ENCODE data around the gene ZNF653. TPM values are rescaled to one million over a fixed set of nuclear protein-coding genes. Genes with fewer than 3 reads are reported as not detected.
A peak's percentile ranks its signal among the peaks of the same experiment; 100 is the strongest.

ZNF653 gene
- total RNA-seq, 1 experiment from 2014 or later, result 10.3 TPM

DNA sequence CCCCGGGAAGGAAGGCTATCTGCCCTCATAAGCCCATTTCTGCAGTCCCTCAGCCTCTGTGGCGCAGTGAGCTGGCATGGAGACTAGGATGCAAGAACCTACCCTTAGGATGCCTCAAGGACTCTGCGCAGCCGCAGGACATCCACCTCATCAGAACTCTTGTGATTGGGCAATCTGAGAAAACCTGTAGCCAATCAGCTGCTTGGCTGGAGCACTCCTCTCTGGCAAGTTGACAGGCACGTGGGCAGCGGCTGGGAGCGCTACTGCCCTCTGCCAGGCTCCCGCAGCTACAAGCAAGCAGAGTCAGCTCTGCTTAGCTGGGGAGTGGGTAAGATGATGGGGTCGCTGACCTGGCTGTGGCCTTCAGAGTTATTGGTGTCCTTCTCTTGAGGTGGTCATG is 24.8 kb upstream of the ZNF653 start (continued):
- TF ChIP-seq TP53 (CRISPR knock-in tag; IDR thresholded peaks at IDR 0.05) (0 out of 2 replicates have a peak, but pooled peaks have one; percentile 55), ZNF232 (CRISPR knock-in tag; IDR thresholded peaks at IDR 0.05) (no peak), ZNF219 (CRISPR knock-in tag; IDR thresholded peaks at IDR 0.05; ENCODE audit: borderline replicate concordance) (no peak), ZNF317 (CRISPR knock-in tag; IDR thresholded peaks at IDR 0.05; ENCODE audit: borderline replicate concordance, low read depth) (no peak), SP1 (CRISPR knock-in tag; conservative IDR thresholded peaks at IDR 0.05) (peak; percentile 51), JUN (CRISPR knock-in tag; IDR thresholded peaks at IDR 0.05) (no peak)
- TF ChIP-seq, protein P1, sequence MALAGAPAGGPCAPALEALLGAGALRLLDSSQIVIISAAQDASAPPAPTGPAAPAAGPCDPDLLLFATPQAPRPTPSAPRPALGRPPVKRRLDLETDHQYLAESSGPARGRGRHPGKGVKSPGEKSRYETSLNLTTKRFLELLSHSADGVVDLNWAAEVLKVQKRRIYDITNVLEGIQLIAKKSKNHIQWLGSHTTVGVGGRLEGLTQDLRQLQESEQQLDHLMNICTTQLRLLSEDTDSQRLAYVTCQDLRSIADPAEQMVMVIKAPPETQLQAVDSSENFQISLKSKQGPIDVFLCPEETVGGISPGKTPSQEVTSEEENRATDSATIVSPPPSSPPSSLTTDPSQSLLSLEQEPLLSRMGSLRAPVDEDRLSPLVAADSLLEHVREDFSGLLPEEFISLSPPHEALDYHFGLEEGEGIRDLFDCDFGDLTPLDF (CRISPR knock-in tag; IDR thresholded peaks at IDR 0.05), result no peak
- TF ChIP-seq, protein P2, sequence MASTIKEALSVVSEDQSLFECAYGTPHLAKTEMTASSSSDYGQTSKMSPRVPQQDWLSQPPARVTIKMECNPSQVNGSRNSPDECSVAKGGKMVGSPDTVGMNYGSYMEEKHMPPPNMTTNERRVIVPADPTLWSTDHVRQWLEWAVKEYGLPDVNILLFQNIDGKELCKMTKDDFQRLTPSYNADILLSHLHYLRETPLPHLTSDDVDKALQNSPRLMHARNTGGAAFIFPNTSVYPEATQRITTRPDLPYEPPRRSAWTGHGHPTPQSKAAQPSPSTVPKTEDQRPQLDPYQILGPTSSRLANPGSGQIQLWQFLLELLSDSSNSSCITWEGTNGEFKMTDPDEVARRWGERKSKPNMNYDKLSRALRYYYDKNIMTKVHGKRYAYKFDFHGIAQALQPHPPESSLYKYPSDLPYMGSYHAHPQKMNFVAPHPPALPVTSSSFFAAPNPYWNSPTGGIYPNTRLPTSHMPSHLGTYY (CRISPR knock-in tag; IDR thresholded peaks at IDR 0.05), result no peak
- TF ChIP-seq, protein P3, sequence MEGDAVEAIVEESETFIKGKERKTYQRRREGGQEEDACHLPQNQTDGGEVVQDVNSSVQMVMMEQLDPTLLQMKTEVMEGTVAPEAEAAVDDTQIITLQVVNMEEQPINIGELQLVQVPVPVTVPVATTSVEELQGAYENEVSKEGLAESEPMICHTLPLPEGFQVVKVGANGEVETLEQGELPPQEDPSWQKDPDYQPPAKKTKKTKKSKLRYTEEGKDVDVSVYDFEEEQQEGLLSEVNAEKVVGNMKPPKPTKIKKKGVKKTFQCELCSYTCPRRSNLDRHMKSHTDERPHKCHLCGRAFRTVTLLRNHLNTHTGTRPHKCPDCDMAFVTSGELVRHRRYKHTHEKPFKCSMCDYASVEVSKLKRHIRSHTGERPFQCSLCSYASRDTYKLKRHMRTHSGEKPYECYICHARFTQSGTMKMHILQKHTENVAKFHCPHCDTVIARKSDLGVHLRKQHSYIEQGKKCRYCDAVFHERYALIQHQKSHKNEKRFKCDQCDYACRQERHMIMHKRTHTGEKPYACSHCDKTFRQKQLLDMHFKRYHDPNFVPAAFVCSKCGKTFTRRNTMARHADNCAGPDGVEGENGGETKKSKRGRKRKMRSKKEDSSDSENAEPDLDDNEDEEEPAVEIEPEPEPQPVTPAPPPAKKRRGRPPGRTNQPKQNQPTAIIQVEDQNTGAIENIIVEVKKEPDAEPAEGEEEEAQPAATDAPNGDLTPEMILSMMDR (IDR thresholded peaks at IDR 0.05), result no peak

DNA sequence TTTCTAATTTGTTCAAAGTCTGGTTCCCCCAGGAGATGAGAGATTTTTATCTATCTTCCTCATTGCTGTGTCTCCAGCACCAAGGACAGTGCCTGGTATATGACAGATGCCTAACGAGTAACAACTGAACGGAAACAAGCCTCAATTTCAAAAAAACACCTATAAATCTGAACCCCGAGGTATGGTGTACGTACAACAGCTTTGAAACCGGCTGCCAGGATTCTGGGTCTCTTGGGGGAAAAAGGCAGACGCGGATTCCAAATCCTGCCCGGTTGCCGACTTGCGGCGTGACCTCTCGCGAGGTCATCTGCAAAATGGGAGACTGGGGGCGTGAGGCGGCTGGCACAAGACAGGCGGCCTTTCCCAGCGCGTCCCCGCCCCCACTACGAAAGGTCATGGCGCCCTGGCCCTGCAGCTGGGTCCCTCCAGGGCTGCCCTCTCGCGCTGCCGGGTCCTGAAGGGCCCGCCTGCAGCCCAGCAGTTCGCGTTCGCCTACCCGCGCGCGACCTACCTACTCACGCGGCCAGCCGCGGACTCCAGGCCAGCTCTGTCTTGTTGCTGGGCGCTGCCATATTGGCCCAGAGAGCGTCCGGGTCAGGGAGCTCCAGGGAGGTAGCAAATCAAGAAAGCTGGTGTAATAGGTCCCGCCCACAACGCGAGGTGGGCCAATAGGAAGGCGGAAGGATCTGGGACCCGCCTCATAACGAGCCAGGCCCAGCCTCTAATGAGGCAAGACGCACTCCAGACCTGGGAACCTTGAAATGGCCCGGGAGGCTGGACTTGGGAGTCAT is 23.1 kb upstream of the ZNF653 start, which contains the start of gene ECSIT:
Gene ECSIT (minus strand): TSS at position 584 of the 791 bp plus-strand sequence. CDS start 9,964 bp downstream, outside the sequence.
- Mint-ChIP-seq H3K27ac (peak within 1 kb of the TSS; percentile 89), H3K36me3 (no peaks in the 10 kb centered on the region)
- TF ChIP-seq, protein P4, sequence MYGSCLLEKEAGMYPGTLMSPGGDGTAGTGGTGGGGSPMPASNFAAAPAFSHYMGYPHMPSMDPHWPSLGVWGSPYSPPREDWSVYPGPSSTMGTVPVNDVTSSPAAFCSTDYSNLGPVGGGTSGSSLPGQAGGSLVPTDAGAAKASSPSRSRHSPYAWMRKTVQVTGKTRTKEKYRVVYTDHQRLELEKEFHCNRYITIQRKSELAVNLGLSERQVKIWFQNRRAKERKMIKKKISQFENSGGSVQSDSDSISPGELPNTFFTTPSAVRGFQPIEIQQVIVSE (CRISPR knock-in tag; IDR thresholded peaks at IDR 0.05; ENCODE audit: borderline replicate concordance), result no peak
- TF ChIP-seq, protein P5, sequence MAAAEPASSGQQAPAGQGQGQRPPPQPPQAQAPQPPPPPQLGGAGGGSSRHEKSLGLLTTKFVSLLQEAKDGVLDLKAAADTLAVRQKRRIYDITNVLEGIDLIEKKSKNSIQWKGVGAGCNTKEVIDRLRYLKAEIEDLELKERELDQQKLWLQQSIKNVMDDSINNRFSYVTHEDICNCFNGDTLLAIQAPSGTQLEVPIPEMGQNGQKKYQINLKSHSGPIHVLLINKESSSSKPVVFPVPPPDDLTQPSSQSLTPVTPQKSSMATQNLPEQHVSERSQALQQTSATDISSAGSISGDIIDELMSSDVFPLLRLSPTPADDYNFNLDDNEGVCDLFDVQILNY (CRISPR knock-in tag; IDR thresholded peaks at IDR 0.05), result no peak
- TF ChIP-seq, protein P6, sequence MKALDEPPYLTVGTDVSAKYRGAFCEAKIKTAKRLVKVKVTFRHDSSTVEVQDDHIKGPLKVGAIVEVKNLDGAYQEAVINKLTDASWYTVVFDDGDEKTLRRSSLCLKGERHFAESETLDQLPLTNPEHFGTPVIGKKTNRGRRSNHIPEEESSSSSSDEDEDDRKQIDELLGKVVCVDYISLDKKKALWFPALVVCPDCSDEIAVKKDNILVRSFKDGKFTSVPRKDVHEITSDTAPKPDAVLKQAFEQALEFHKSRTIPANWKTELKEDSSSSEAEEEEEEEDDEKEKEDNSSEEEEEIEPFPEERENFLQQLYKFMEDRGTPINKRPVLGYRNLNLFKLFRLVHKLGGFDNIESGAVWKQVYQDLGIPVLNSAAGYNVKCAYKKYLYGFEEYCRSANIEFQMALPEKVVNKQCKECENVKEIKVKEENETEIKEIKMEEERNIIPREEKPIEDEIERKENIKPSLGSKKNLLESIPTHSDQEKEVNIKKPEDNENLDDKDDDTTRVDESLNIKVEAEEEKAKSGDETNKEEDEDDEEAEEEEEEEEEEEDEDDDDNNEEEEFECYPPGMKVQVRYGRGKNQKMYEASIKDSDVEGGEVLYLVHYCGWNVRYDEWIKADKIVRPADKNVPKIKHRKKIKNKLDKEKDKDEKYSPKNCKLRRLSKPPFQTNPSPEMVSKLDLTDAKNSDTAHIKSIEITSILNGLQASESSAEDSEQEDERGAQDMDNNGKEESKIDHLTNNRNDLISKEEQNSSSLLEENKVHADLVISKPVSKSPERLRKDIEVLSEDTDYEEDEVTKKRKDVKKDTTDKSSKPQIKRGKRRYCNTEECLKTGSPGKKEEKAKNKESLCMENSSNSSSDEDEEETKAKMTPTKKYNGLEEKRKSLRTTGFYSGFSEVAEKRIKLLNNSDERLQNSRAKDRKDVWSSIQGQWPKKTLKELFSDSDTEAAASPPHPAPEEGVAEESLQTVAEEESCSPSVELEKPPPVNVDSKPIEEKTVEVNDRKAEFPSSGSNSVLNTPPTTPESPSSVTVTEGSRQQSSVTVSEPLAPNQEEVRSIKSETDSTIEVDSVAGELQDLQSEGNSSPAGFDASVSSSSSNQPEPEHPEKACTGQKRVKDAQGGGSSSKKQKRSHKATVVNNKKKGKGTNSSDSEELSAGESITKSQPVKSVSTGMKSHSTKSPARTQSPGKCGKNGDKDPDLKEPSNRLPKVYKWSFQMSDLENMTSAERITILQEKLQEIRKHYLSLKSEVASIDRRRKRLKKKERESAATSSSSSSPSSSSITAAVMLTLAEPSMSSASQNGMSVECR (CRISPR knock-in tag; IDR thresholded peaks at IDR 0.05; ENCODE audit: borderline replicate concordance), result peak; percentile 89; the same call in 1 of the 2 replicates
- TF ChIP-seq GABPB1 (CRISPR knock-in tag; IDR thresholded peaks at IDR 0.05), result peak; percentile 58; the same call in 1 of the 2 replicates
- TF ChIP-seq TEAD1 (CRISPR knock-in tag; IDR thresholded peaks at IDR 0.05), result peak; percentile 32; the same call in 1 of the 2 replicates
- no peak for TF ChIP-seq FOXJ3 (CRISPR knock-in tag; IDR thresholded peaks at IDR 0.05; ENCODE audit: borderline replicate concordance)
- TF ChIP-seq, protein P7, sequence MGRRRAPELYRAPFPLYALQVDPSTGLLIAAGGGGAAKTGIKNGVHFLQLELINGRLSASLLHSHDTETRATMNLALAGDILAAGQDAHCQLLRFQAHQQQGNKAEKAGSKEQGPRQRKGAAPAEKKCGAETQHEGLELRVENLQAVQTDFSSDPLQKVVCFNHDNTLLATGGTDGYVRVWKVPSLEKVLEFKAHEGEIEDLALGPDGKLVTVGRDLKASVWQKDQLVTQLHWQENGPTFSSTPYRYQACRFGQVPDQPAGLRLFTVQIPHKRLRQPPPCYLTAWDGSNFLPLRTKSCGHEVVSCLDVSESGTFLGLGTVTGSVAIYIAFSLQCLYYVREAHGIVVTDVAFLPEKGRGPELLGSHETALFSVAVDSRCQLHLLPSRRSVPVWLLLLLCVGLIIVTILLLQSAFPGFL (CRISPR knock-in tag; IDR thresholded peaks at IDR 0.05; ENCODE audit: borderline replicate concordance), result peak; percentile 54; the same call in 1 of the 2 replicates
- TF ChIP-seq ZNF317 (CRISPR knock-in tag; IDR thresholded peaks at IDR 0.05; ENCODE audit: borderline replicate concordance, low read depth), result peak; percentile 25; the same call in 1 of the 2 replicates
- no peak for TF ChIP-seq ZNF396 (CRISPR knock-in tag; IDR thresholded peaks at IDR 0.05; ENCODE audit: borderline replicate concordance)
- TF ChIP-seq, protein P8, sequence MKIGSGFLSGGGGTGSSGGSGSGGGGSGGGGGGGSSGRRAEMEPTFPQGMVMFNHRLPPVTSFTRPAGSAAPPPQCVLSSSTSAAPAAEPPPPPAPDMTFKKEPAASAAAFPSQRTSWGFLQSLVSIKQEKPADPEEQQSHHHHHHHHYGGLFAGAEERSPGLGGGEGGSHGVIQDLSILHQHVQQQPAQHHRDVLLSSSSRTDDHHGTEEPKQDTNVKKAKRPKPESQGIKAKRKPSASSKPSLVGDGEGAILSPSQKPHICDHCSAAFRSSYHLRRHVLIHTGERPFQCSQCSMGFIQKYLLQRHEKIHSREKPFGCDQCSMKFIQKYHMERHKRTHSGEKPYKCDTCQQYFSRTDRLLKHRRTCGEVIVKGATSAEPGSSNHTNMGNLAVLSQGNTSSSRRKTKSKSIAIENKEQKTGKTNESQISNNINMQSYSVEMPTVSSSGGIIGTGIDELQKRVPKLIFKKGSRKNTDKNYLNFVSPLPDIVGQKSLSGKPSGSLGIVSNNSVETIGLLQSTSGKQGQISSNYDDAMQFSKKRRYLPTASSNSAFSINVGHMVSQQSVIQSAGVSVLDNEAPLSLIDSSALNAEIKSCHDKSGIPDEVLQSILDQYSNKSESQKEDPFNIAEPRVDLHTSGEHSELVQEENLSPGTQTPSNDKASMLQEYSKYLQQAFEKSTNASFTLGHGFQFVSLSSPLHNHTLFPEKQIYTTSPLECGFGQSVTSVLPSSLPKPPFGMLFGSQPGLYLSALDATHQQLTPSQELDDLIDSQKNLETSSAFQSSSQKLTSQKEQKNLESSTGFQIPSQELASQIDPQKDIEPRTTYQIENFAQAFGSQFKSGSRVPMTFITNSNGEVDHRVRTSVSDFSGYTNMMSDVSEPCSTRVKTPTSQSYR (CRISPR knock-in tag; IDR thresholded peaks at IDR 0.05), result no peak

More for the DNA sequence above, 23.1 kb upstream of the ZNF653 start, which contains the start of gene ECSIT:
- peak; percentile 97 for DNase-seq (ENCODE audit: low spot score)
- ChIA-PET CTCF (interaction anchor here (0.5 to 1.2 kb wide), 7 partner anchors 46 to 1229 kb away, joined by 3 to 8 read pairs (median 3); no protein-coding TSS in a partner anchor), POLR2A (interaction anchor here (0.9 to 1.0 kb wide), 5 partner anchors 10 to 182 kb away, joined by 3 to 8 read pairs (median 3); partner anchors contain the start of genes CCDC159, CNN1, ELOF1 and TMEM205)
- ATAC-seq, result peak; percentile 97
- peaks cover 18% of the 10 kb centered on the region for H3K27me3 Mint-ChIP-seq (ENCODE audit: low read depth)
- H3K4me3 Mint-ChIP-seq, result peak within 1 kb of the TSS; percentile 93
- H3K9me3 Mint-ChIP-seq, result no peaks in the 10 kb centered on the region
- peaks cover 8% of the 10 kb centered on the region for H3K4me1 Mint-ChIP-seq
